ENCODE data around the gene KIAA1549. TPM values are rescaled to one million over a fixed set of nuclear protein-coding genes. Genes with fewer than 3 reads are reported as not detected.
"Not testable (repeated sequence)": the region's sequence is repeated elsewhere in the genome, so short reads cannot be mapped to it uniquely, and the experiment has no call there.

KIAA1549 gene
- total RNA-seq, 1 donor from 2014 or later: 5.2 TPM

DNA sequence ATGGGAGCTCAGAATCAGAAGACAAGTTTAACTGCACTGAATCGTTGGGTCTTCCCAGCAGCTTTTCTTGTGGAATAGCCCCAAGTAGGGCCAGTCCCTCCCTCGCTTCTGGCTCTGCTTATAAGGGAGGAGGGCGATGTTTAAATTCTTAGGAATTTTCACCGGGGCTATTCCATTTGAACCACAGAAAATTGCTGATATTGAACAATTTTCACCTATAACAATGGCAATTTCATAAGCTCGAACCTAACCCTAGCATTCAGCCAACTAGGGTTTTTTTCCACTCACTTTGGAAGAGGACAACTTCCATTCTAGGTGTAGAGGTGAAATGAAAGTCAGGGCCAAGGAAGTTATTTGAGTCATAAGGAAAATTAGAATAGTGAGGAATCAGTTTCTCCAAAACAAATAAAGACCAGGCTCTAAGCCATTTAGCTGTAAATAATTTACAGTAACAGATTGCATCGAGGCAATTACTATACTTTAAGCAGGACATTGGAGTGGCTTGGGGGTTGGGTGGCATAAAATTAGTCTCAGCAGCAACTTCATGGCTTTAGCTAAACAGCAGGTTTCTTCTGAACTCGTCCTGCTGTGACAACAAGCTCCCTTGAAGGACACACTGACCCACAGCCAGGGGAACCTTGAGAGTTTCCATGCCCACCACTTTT, 181.7 kb downstream of the KIAA1549 start:
- ATAC-seq: no peak
- DNase-seq (ENCODE audit: low spot score): no peak
- intact Hi-C loops (cut with DNase I): no loop called here

- intact Hi-C loops (cut with DNase I): no loop called here
- no peak for ATAC-seq
These were observed 182.4 kb downstream of the KIAA1549 start for GRCh38 chr7:138798836-138799235.

DNA sequence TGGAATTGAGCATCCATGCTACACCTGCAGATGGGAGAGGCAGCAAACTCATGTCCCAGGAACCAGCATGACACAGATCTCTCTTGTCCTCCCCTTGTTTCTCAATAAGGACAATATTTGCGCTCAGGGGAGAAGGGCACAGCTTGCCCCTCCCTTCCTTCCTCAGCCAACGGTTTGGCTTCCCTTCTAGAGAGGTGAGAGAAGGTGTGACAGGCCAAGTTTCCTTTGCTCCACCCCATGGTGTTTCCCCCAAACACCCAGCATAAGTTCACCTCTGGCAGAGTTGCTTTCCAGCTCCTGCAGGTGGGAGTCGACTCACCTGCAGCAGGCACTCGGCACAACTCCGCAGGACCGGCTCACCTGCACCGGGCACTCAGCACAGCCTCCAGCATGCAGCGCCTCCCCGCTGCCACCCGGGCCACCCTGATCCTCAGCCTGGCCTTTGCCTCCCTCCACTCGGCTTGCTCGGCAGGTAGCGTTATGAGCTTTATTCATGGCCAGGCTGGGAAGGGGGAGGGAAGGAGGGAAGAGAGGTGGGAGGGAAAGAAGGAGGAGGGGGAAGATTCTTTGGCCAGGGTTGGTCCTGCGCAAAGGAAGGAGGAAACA, 183.4 kb downstream of the KIAA1549 start, which contains the start of the genes ATP6V0A4 and TMEM213:
Gene ATP6V0A4 (minus strand): TSS at position 482 of the 606 bp plus-strand sequence. CDS start 26,949 bp downstream, outside the sequence.
Gene TMEM213 (plus strand): TSS at position 280 of the 606 bp plus-strand sequence. CDS start 111 bp downstream, at position 391.
- ATAC-seq: no peak

More at GRCh38 chr7:138798836-138799235, 182.4 kb downstream of the KIAA1549 start:
- DNase-seq (ENCODE audit: low spot score): no peak

DNA sequence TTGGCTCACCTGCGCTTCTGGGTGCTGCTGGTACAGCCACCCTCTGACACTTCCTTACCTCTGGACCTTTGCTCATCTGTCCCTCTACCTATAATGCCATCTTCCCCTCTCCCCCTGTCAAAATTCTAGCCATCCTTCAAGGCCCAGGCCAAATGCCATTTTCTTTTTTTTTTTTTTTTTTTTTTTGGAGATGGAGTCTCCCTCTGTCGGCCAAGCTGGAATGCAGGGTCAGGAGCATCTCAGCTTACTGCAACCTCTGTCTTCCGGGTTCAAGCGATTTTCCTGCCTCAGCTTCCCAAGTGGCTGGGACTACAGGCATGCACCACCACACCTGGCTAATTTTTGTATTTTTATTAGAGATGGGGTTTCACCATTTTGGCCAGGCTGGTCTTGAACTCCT, 184.1 kb downstream of the KIAA1549 start:
- DNase-seq (ENCODE audit: low spot score); intact Hi-C loops (cut with DNase I); ATAC-seq: not testable (repeated sequence)

More for the DNA sequence above, 183.4 kb downstream of the KIAA1549 start, which contains the start of the genes ATP6V0A4 and TMEM213:
- intact Hi-C loops (cut with DNase I): no loop called here
- DNase-seq (ENCODE audit: low spot score): no peak

- DNase-seq (ENCODE audit: low spot score): no peak
- intact Hi-C loops (cut with DNase I): no loop called here
- no peak for ATAC-seq
These were observed 185.1 kb downstream of the KIAA1549 start for GRCh38 chr7:138796038-138796615.

DNA sequence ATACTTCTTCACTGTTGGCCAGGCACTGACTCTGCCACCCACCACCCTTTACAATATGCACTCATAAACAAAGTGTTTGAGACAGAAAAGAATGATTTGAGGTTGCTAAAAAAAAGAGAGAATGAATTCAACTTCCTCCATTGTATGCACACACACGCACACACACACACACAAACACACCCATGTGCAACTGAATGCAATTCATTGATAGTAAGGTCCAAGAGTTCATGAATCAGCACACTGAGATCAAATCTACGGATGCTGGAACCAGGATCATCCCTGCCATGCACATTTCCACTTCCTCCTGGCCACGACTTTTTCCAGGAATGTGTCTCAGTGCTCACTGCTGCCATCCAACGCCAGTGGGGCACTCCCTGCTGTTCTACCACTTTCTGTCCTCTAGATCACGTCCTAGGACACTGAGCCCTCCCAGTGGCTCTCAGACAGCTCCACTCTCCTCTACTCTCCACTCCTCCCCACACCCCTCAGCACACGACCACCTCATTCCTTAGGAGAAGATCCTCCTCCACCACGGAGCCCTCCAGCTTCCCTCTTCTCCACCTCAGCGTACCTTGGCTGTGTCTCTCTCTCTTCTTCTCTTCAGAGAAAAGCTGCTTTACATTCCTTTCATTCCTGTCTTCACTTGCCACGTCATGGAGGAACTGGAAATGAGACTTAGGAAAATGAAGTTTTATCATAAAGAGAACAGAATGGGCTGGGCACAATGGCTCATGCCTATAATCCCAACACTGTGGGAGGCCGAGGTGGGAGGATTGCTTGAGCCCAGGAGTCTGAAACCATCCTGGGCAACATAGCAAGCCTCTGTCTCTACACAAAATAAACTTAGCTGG, 195.4 kb downstream of the KIAA1549 start:
- ATAC-seq (no peak), DNase-seq (ENCODE audit: low spot score) (no peak)
- intact Hi-C loops (cut with DNase I): no loop called here

- ATAC-seq: no peak
- intact Hi-C loops (cut with DNase I): no loop called here
- no peak for DNase-seq (ENCODE audit: low spot score)
These were observed 196.5 kb downstream of the KIAA1549 start for GRCh38 chr7:138784692-138785091.

Other genes starting within 250 kb of the KIAA1549 start
- not detected for gene TMEM213, start 183.4 kb downstream of the KIAA1549 start, total RNA-seq
- not detected for gene ATP6V0A4, start 183.2 kb downstream of the KIAA1549 start, total RNA-seq
- gene ZC3HAV1L, start 54.7 kb upstream of the KIAA1549 start, total RNA-seq: 19.7 TPM
- gene ZC3HAV1, start 128.3 kb upstream of the KIAA1549 start, total RNA-seq: 38.2 TPM
- 36.5 TPM for gene UBN2, start 249.8 kb upstream of the KIAA1549 start, total RNA-seq